ENCODE data around the gene GH1. TPM values are rescaled to one million over a fixed set of nuclear protein-coding genes. Genes with fewer than 3 reads are reported as not detected.
A peak's percentile ranks its signal among the peaks of the same experiment; 100 is the strongest.

Gene GH1
- total and polyA plus RNA-seq, 9 of the 15 experiments (the other 6 are each of a cell fraction or from before 2014, with no cell fraction given), result not detected

- in situ Hi-C loops (cut with MboI), result no loop called here
- Histone ChIP-seq H2AFZ (ENCODE audit: low read depth, low read length) (no peak overlapping the region), H3K79me2 (ENCODE audit: control insufficient read depth, insufficient read depth, low read length) (no peaks in the 10 kb centered on the region), H3K4me3 (no peak overlapping the region), H3K4me1 (replicated peaks in 1 of 2; ENCODE audit: control insufficient read depth in 2 of 2, insufficient read depth in 2 of 2, low read length in 2 of 2) (0 out of 5 replicates have a peak, but pooled peaks cover 0 to 4% of the 10 kb centered on the region in 2 experiments), H3K4me2 (ENCODE audit: insufficient read depth, low read length) (no peak overlapping the region), H3K9ac (ENCODE audit: insufficient read depth in 1 of 2, low read depth in 2 of 2, low read length in 2 of 2) (peak overlapping the region in 1 of 2 experiments; percentile 22; a peak in 1 of 4 replicates), H4K20me1 (replicated peaks; ENCODE audit: control insufficient read depth, insufficient read depth, low read length) (0 out of 2 replicates have a peak, but pooled peaks cover 8% of the 10 kb centered on the region), H3K27ac (ENCODE audit: extremely low read depth, low read depth, low read length) (no peak overlapping the region), H3K9me3 (replicated peaks; ENCODE audit: control insufficient read depth, insufficient read depth, low read depth, low read length) (no peaks in the 10 kb centered on the region), H3K9me1 (ENCODE audit: control insufficient read depth, insufficient read depth, low read length) (no peaks in the 10 kb centered on the region), H3K27me3 (ENCODE audit: control insufficient read depth in 2 of 2, insufficient read depth in 2 of 2, low read length in 2 of 2) (peaks cover 13 to 34% of the 10 kb centered on the region in 2 experiments; a peak in 4 of 5 replicates), H3K36me3 (ENCODE audit: control insufficient read depth, insufficient read depth, low read length) (no peaks in the 10 kb centered on the region)
- intact Hi-C loops (cut with micrococcal nuclease), result no loop called here
- DNase-seq (ENCODE audit: extremely low read depth in 1 of 4, low spot score in 3 of 4) (no peak), ATAC-seq (no peak), FAIRE-seq (no peak)
- WGBS (ENCODE audit: insufficient coverage, low coverage, missing lambda C conversion rate), result 31% methylated on average over 11 of the region's 11 CpGs
- no TSS peak for BruUV-seq (replicated peaks)
- CTCF ChIA-PET (ENCODE audit: low intra/inter-chr PET ratio), result no interaction called here
- TF ChIP-seq ZBTB11 (CRISPR knock-in tag; IDR thresholded peaks at IDR 0.05) (peak in 1 of 3 experiments; percentile 16; a peak in 1 of 6 replicates), GTF3C2 (IDR thresholded peaks at IDR 0.05; ENCODE audit: borderline replicate concordance, extremely low read depth, insufficient read length) (no peak), SPI1 (IDR thresholded peaks at IDR 0.05; ENCODE audit: borderline replicate concordance, low read depth, low read length) (peak; percentile 69; the same call in 1 of the 2 replicates)
- POLR2A ChIA-PET, result interaction anchor here (0.6 to 1.1 kb wide), 2 partner anchors 10 to 359 kb away, joined by 3 read pairs; no protein-coding TSS in a partner anchor
Measured at GRCh38 chr17:63954402-63955063, 35.9 kb upstream of the GH1 start.

Data from K562 (cell line).